Inflammatory macrophage (primary cell): ENCODE measurements around the gene C6orf47.
A peak's percentile ranks its signal among the peaks of the same experiment; 100 is the strongest.

Experiments used
- DNase-seq, 2 donors: peaks; one replicate each; pipeline ENCODE4 v3.0.0-alpha.2; 2020 to 2022

Gene C6orf47

GRCh38 chr6:31687860-31688693, 27.5 kb upstream of the C6orf47 start:
- DNase-seq, result no peak

- DNase-seq, result no peak
Observed at GRCh38 chr6:31687321-31687720, 26.7 kb upstream of the C6orf47 start.

GRCh38 chr6:31686483-31686882, 25.9 kb upstream of the C6orf47 start:
- no peak for DNase-seq

- DNase-seq, result no peak
Observed at GRCh38 chr6:31683591-31683990, 23.0 kb upstream of the C6orf47 start.

GRCh38 chr6:31681135-31681671, 20.6 kb upstream of the C6orf47 start:
- peak; percentile 40 to 47 for DNase-seq

- DNase-seq, result peak; percentile 73 to 77
Observed at GRCh38 chr6:31680226-31681134, 19.9 kb upstream of the C6orf47 start, which contains the start of gene LY6G5C. TSS of gene LY6G5C (minus strand) at chr6:31681067. CDS start at chr6:31680373, 694 bp downstream.

GRCh38 chr6:31677955-31678354, 17.4 kb upstream of the C6orf47 start:
- DNase-seq, result no peak

GRCh38 chr6:31676904-31677303, 16.3 kb upstream of the C6orf47 start:
- no peak for DNase-seq

GRCh38 chr6:31676322-31676903, 15.8 kb upstream of the C6orf47 start:
- DNase-seq, result no peak

- no peak for DNase-seq
Observed at GRCh38 chr6:31669676-31670075, 9.1 kb upstream of the C6orf47 start, which contains the start of gene LY6G5B. TSS of gene LY6G5B (plus strand) at chr6:31669976. CDS start at chr6:31670951, 975 bp downstream.

- peak; percentile 71 to 83 for DNase-seq
Observed at GRCh38 chr6:31666337-31666965, 5.9 kb upstream of the C6orf47 start.

GRCh38 chr6:31665501-31666336, 5.1 kb upstream of the C6orf47 start, which contains the start of gene CSNK2B:
TSS of gene CSNK2B (plus strand) at chr6:31666080. CDS start at chr6:31666832, 752 bp downstream.
- DNase-seq, result peak; percentile 98 to 99

- DNase-seq, result peak; percentile 95 to 97
Observed at GRCh38 chr6:31664790-31665500, 4.4 kb upstream of the C6orf47 start, which contains the start of gene GPANK1. TSS of gene GPANK1 (minus strand) at chr6:31664997. CDS start at chr6:31664478, 519 bp downstream.

GRCh38 chr6:31663961-31664789, 3.6 kb upstream of the C6orf47 start:
- DNase-seq, result no peak

- DNase-seq, result peak; percentile 26 to 29
Observed at GRCh38 chr6:31663126-31663960, 2.8 kb upstream of the C6orf47 start.

GRCh38 chr6:31662124-31662723, 1.6 kb upstream of the C6orf47 start:
- peak in 1 of 2 donors; percentile 26 for DNase-seq

- DNase-seq, result no peak
Observed at GRCh38 chr6:31661262-31662123, 915 bp upstream of the C6orf47 start.
